GM19025 (cell line): ENCODE data around the gene MMP21.
A peak's percentile ranks its signal among the peaks of the same experiment; 100 is the strongest.

Source experiments
- ATAC-seq: cut with Tn5 transposase; IDR thresholded peaks from one replicate; pipeline ENCODE4 v1.9.1; 2021; ENCODE audit warnings: mild to moderate bottlenecking, low read depth, moderate library complexity; ENCODE audit not compliant: unreplicated experiment

Gene MMP21

GRCh38 chr10:125768219-125768855 lies 7.3 kb downstream of the MMP21 start:
- no peak for ATAC-seq

- no peak for ATAC-seq
These were observed 9.1 kb downstream of the MMP21 start for GRCh38 chr10:125766511-125766910.

- no peak for ATAC-seq
These were observed 9.8 kb downstream of the MMP21 start for GRCh38 chr10:125765835-125766234.

- ATAC-seq = no peak
These were observed 12.7 kb downstream of the MMP21 start for GRCh38 chr10:125762692-125763648.

GRCh38 chr10:125761961-125762360 lies 13.7 kb downstream of the MMP21 start:
- ATAC-seq = no peak

- no peak for ATAC-seq
These were observed 17.9 kb downstream of the MMP21 start for GRCh38 chr10:125757742-125758141.

GRCh38 chr10:125756853-125757487 lies 18.7 kb downstream of the MMP21 start:
- no peak for ATAC-seq

GRCh38 chr10:125756196-125756595 lies 19.4 kb downstream of the MMP21 start:
- no peak for ATAC-seq

GRCh38 chr10:125747417-125747816 lies 28.2 kb downstream of the MMP21 start:
- ATAC-seq = no peak

GRCh38 chr10:125744909-125745308 lies 30.7 kb downstream of the MMP21 start:
- ATAC-seq = no peak

- ATAC-seq = no peak
These were observed 33.2 kb downstream of the MMP21 start for GRCh38 chr10:125742465-125742864.

- no peak for ATAC-seq
These were observed 35.5 kb downstream of the MMP21 start for GRCh38 chr10:125739994-125740679.

- ATAC-seq = no peak
These were observed 37.4 kb downstream of the MMP21 start for GRCh38 chr10:125738206-125738605.

- no peak for ATAC-seq
These were observed 40.8 kb downstream of the MMP21 start for GRCh38 chr10:125734823-125735222.

GRCh38 chr10:125734148-125734547 lies 41.5 kb downstream of the MMP21 start:
- ATAC-seq = no peak

GRCh38 chr10:125727436-125727835 lies 48.2 kb downstream of the MMP21 start:
- no peak for ATAC-seq

GRCh38 chr10:125726914-125727313 lies 48.7 kb downstream of the MMP21 start:
- ATAC-seq = no peak

- ATAC-seq = no peak
These were observed 52.8 kb downstream of the MMP21 start for GRCh38 chr10:125722811-125723210.

GRCh38 chr10:125721035-125721434 lies 54.6 kb downstream of the MMP21 start:
- ATAC-seq = peak; percentile 33

- no peak for ATAC-seq
These were observed 55.6 kb downstream of the MMP21 start for GRCh38 chr10:125720002-125720382.
